Mucosa of rectum (tissue), 2 donors: ENCODE measurements around the gene HRK.

Source experiments
- H3K27ac ChIP-seq, 2 donors: one replicate each; pipeline ENCODE4 v1.7.0; 2013; ENCODE audit warnings: inconsistent platforms in 2 of 2, low read depth in 2 of 2, low read length in 2 of 2
- H3K27me3 ChIP-seq, 2 donors: one replicate each; pipeline ENCODE4 v1.7.0; 2013; ENCODE audit warnings: low read length in 2 of 2; ENCODE audit not compliant: control insufficient read depth in 2 of 2, insufficient read depth in 2 of 2
- H3K36me3 ChIP-seq, 2 donors: one replicate each; pipeline ENCODE4 v1.7.0; 2013; ENCODE audit warnings: low read length in 2 of 2; ENCODE audit not compliant: control insufficient read depth in 2 of 2, insufficient read depth in 2 of 2
- H3K4me1 ChIP-seq, 2 donors: one replicate each; pipeline ENCODE4 v1.7.0; 2013; ENCODE audit warnings: low read length in 2 of 2, mild to moderate bottlenecking in 1 of 2; ENCODE audit not compliant: control insufficient read depth in 2 of 2, insufficient read depth in 2 of 2
- H3K4me3 ChIP-seq, 2 donors: one replicate each; pipeline ENCODE4 v1.7.0; 2013; ENCODE audit warnings: low read length in 2 of 2
- H3K9ac ChIP-seq, 2 donors: one replicate each; pipeline ENCODE4 v1.7.0; 2013; ENCODE audit warnings: low read length in 2 of 2, low read depth in 1 of 2, mild to moderate bottlenecking in 1 of 2
- H3K9me3 ChIP-seq, 2 donors: one replicate each; pipeline ENCODE4 v1.7.0; 2013; ENCODE audit warnings: low read length in 2 of 2; ENCODE audit not compliant: control insufficient read depth in 2 of 2
- donor health status: healthy.
- donor health status: Normal muscosa, but diverticular disease.

HRK gene

GRCh38 chr12:116885491-116885890 lies 4.2 kb upstream of the HRK start:
- peaks cover 8 to 12% of the 10 kb centered on the region in 2 donors for H3K4me1 ChIP-seq
- H3K27me3 ChIP-seq: peaks cover 13 to 24% of the 10 kb centered on the region in 2 donors
- no peaks in the 10 kb centered on the region for H3K36me3 ChIP-seq
- H3K9me3 ChIP-seq: no peaks in the 10 kb centered on the region
- no peak overlapping the region for H3K4me3 ChIP-seq
- H3K9ac ChIP-seq: no peak overlapping the region
- H3K27ac ChIP-seq: no peak overlapping the region

DNA sequence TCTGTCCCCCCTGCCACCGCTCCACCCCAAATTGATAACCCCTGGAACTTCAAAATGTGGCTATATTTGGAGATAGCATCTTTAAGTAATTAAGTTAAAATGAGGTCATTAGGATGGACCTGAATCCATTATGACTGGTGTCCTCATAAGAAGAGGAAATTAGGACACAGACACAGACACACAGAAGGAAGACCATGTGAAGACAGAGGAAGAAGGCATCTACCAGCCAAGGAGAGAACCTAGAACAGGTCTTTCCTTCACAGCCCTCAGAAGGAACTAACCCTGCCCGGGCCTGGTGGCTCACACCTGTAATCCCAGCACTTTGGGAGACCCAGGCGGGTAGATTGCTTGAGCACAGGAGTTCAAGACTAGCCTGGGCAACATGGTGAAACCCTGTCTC lies 3.6 kb upstream of the HRK start:
- Histone ChIP-seq H3K4me3 (no peak overlapping the region), H3K9me3 (no peaks in the 10 kb centered on the region), H3K36me3 (no peaks in the 10 kb centered on the region), H3K4me1 (peaks cover 10 to 17% of the 10 kb centered on the region in 2 donors), H3K27me3 (peaks cover 19 to 30% of the 10 kb centered on the region in 2 donors), H3K9ac (no peak overlapping the region), H3K27ac (no peak overlapping the region)

DNA sequence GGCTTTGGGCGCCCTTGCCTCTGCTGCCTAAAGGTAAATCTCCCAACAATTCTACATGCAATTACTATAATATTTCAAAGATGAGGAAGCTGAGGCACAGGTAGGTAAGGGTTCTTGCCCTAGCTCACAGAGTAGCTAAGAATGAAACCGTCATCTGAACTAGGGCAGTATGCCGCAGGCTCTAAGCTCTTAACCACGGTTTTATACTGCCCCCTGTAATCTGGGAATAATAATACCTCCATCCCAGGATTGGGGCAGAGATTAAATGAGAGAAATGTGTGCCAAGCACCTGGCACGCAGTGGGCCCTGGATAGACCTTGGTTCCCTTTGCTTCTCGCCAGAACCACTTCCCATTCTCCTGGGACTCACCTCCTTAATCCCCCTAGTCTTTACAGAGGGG lies 1.5 kb upstream of the HRK start:
- Histone ChIP-seq H3K4me3 (no peak overlapping the region), H3K36me3 (no peaks in the 10 kb centered on the region), H3K27me3 (peaks cover 20 to 37% of the 10 kb centered on the region in 2 donors), H3K27ac (no peak overlapping the region), H3K4me1 (peaks cover 20 to 30% of the 10 kb centered on the region in 2 donors), H3K9ac (no peak overlapping the region), H3K9me3 (no peaks in the 10 kb centered on the region)

DNA sequence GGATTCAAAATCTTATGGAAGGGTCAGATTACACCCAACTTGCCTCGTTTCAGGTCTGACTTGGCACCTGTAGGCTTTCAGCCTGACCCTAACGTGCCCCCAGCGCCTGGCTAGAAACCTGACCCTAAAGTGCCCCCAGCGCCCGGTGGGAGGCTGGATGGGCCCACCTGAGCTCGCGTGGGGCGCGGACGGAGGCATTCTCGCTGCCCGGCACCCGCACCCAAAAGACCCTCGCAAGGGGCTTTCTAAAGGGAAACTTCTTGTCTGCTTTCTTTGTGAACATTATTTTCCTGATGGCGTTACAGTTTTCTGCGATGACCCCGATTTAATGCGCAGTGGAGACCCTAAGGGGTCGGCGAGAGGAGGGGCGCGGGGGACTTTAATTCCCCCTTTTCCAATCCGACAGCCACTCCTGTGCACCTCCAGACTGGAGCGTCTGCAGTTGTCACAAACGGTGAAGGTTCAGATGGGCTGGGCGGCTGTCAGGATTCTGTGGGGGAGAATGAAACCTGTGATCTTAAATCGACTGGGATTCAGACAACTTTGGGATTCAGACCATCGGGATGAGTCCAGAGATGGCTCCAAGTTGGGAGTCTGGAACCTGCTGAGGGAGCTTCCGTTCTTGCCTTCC lies 751 bp upstream of the HRK start:
- Histone ChIP-seq H3K9ac (no peak overlapping the region), H3K27ac (no peak overlapping the region), H3K4me3 (peak overlapping the region in 1 of 2 donors; percentile 41), H3K4me1 (peaks cover 18 to 28% of the 10 kb centered on the region in 2 donors), H3K36me3 (no peaks in the 10 kb centered on the region), H3K9me3 (no peaks in the 10 kb centered on the region), H3K27me3 (peaks cover 20 to 42% of the 10 kb centered on the region in 2 donors)

DNA sequence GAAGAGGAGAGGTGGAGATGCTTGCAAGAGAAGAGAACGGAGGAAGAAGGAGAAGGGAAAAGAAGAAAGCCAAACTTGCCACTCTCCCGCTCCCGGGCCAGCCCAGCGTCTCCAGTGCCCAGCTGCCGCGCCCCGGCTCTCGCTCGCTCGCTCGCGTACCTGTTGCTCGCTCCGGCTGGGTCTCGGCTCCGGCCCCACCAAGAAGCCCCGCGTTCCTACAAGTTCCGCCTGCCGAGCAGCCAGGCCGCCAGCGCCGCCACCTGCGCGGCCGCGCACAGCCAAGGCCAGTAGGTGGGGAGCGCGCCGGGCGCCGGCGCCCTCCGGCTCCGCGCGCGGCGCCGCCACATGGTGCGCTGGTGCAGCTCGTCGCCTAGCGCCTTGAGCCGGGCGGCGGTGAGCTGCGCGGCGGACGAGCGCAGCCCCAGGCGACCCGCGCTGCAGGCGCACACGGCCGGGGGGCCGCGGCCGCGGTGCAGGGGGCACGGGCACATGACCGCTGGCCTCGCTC lies 370 bp downstream of the HRK start:
- H3K9me3 ChIP-seq: no peaks in the 10 kb centered on the region
- H3K4me1 ChIP-seq: peaks cover 18 to 28% of the 10 kb centered on the region in 2 donors
- H3K36me3 ChIP-seq: no peaks in the 10 kb centered on the region
- no peak overlapping the region for H3K27ac ChIP-seq
- peak overlapping the region; percentile 30 to 51 for H3K4me3 ChIP-seq
- peak overlapping the region in 1 of 2 donors; percentile 12 for H3K9ac ChIP-seq
- peaks cover 24 to 42% of the 10 kb centered on the region in 2 donors for H3K27me3 ChIP-seq

GRCh38 chr12:116880213-116880816 lies 926 bp downstream of the HRK start:
- H3K27ac ChIP-seq: no peak overlapping the region
- H3K27me3 ChIP-seq: peaks cover 24 to 42% of the 10 kb centered on the region in 2 donors
- no peaks in the 10 kb centered on the region for H3K9me3 ChIP-seq
- H3K9ac ChIP-seq: peak overlapping the region; percentile 12 to 24
- H3K36me3 ChIP-seq: no peaks in the 10 kb centered on the region
- H3K4me1 ChIP-seq: peaks cover 18 to 28% of the 10 kb centered on the region in 2 donors
- H3K4me3 ChIP-seq: peak overlapping the region; percentile 28 to 51

- Histone ChIP-seq H3K9me3 (no peaks in the 10 kb centered on the region), H3K27me3 (peaks cover 24 to 42% of the 10 kb centered on the region in 2 donors), H3K4me1 (peaks cover 18 to 28% of the 10 kb centered on the region in 2 donors), H3K27ac (peak overlapping the region; percentile 15 to 56), H3K36me3 (no peaks in the 10 kb centered on the region), H3K4me3 (peak overlapping the region; percentile 61 to 72), H3K9ac (peak overlapping the region in 1 of 2 donors; percentile 49)
Observed at GRCh38 chr12:116879509-116880212, 1.6 kb downstream of the HRK start.

DNA sequence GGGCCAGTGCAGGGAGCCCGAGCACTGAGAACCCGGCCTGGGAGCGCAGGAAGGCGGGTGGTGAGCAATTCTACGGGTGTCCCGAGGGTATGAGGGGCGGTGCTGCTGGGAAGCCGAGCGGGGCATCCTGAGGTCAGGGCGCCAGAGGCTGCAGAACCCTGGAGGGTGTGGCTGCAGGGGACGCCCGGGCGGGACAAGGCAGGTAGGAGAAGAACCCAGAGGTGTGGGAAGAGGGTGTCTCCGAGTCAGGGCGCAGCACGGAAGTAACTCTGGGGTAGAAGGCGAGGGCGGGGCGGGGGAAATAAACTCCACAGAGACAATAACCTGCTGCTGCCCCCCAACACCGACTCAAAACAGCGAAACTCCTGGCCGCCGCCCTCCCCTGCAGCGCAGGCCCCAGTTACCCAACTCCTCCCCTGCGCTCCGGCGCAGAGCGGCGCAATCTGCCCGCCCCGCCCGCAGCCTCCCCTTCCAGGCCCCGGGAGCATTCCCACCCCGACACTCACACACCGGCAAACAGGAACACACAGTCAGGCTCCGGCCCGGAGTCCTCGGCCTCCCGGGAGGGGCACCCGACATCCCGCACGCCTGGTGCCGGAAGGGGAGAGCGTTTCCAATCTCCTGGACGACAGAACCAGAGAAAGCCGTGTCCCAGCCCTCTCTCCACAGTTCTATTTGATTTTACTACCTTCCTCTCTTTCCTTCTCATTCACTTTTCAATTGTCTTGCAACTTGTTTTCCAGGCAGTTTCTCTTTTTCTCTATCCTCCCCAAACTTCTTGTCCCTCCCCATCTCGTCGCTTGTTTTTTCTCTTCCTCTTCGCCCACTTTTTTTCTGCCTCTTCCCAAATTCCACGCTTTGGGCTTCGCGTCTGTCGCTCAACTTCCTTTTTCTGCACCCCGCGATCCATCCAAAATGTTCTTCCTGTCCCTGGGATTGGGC lies 2.4 kb downstream of the HRK start:
- Histone ChIP-seq H3K9ac (peak overlapping the region; percentile 49 to 60), H3K27ac (peak overlapping the region; percentile 15 to 56), H3K4me1 (peaks cover 18 to 28% of the 10 kb centered on the region in 2 donors), H3K27me3 (peaks cover 24 to 42% of the 10 kb centered on the region in 2 donors), H3K4me3 (peak overlapping the region; percentile 61 to 72), H3K9me3 (no peaks in the 10 kb centered on the region), H3K36me3 (no peaks in the 10 kb centered on the region)

DNA sequence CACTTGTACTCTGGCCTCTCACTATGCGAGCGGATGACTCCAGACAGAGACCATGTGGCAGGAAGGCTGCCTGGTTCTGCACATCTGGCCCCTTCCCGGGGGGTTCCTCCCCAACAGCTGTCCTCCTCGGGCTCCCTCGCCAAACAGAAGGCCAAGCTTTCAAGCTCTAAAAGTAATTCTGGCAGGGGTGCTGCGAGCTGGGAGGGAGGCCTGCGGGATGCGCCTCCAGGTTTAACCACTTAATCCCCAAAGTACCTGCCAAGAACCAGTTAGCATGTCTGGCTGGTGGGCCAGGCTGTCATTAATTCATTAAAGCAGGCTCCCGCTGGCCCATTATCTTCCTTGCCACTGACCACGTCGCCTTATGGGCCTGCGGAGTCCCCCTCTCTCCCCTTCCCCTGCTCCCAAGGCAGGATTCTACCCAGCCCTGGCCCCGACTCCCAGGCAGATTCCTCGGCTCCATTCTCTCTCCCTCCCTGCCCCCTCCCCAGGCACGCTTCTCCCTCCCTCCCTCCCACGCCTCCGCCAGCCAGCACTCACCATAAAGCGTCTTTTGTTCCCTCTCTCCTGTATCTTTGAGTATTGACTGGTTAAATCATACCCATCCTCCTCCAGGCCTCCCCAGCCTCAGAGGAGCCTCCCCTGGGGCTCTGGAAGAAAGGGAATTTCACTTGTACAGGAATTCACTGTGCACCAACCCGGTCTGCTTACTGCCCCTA lies 4.9 kb downstream of the HRK start:
- Histone ChIP-seq H3K4me3 (no peak overlapping the region), H3K9ac (no peak overlapping the region), H3K36me3 (no peaks in the 10 kb centered on the region), H3K27ac (no peak overlapping the region), H3K4me1 (peaks cover 12 to 21% of the 10 kb centered on the region in 2 donors), H3K9me3 (no peaks in the 10 kb centered on the region), H3K27me3 (peaks cover 11 to 20% of the 10 kb centered on the region in 2 donors)
